ENCODE data around the gene CD300LG.

DNA sequence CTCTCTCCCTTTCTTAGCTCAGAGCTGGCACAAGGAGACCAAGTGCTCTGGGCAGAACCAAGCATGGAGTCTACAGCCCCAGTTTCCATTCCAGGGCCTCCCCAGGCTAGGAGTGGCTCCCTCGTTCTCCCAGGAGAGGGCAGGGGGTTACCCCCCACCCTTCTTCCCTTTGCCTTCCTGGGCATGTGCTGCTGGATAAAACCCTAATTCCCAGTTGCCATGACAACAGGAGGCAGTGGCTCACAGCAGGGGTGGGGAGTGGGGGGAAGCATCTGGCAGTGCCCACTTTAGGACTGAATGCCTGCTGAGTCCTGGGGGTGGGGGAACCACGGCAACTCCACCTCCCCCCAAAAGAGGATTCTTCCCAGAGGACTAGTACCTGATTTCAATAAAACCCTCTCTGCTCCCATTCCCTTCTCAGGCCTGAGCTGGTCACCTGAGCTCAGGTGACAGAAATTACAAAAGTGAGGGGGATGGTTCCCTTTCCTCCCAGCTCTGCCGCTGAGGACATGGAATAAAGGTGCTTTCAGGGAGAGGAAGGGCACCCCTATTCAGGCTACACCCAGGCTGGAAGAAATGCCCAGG, 58.5 kb downstream of the CD300LG start:
- TF ChIP-seq, protein P1, sequence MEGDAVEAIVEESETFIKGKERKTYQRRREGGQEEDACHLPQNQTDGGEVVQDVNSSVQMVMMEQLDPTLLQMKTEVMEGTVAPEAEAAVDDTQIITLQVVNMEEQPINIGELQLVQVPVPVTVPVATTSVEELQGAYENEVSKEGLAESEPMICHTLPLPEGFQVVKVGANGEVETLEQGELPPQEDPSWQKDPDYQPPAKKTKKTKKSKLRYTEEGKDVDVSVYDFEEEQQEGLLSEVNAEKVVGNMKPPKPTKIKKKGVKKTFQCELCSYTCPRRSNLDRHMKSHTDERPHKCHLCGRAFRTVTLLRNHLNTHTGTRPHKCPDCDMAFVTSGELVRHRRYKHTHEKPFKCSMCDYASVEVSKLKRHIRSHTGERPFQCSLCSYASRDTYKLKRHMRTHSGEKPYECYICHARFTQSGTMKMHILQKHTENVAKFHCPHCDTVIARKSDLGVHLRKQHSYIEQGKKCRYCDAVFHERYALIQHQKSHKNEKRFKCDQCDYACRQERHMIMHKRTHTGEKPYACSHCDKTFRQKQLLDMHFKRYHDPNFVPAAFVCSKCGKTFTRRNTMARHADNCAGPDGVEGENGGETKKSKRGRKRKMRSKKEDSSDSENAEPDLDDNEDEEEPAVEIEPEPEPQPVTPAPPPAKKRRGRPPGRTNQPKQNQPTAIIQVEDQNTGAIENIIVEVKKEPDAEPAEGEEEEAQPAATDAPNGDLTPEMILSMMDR (IDR thresholded peaks at IDR 0.05): no peak
- TF ChIP-seq, protein P2, sequence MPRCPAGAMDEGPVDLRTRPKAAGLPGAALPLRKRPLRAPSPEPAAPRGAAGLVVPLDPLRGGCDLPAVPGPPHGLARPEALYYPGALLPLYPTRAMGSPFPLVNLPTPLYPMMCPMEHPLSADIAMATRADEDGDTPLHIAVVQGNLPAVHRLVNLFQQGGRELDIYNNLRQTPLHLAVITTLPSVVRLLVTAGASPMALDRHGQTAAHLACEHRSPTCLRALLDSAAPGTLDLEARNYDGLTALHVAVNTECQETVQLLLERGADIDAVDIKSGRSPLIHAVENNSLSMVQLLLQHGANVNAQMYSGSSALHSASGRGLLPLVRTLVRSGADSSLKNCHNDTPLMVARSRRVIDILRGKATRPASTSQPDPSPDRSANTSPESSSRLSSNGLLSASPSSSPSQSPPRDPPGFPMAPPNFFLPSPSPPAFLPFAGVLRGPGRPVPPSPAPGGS (IDR thresholded peaks at IDR 0.05): no peak
- TF ChIP-seq, protein P3, sequence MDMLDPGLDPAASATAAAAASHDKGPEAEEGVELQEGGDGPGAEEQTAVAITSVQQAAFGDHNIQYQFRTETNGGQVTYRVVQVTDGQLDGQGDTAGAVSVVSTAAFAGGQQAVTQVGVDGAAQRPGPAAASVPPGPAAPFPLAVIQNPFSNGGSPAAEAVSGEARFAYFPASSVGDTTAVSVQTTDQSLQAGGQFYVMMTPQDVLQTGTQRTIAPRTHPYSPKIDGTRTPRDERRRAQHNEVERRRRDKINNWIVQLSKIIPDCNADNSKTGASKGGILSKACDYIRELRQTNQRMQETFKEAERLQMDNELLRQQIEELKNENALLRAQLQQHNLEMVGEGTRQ (IDR thresholded peaks at IDR 0.05): no peak
- TF ChIP-seq CBX8 (IDR thresholded peaks at IDR 0.05) (no peak), FOSB (CRISPR knock-in tag; IDR thresholded peaks at IDR 0.05) (no peak), MAFK (IDR thresholded peaks at IDR 0.05; ENCODE audit: partially characterized antibody) (no peak)
